ENCODE data around the gene ARID3C.

ARID3C gene

GRCh38 chr9:34620061-34620994, 8.5 kb downstream of the ARID3C start, which contains the start of gene DCTN3:
Gene DCTN3 (minus strand): TSS chr9:34620495. CDS start chr9:34620464, 31 bp downstream.
- peak; percentile 81 for DNase-seq (ENCODE audit: low read depth)
- TF ChIP-seq CTCF (IDR thresholded peaks at IDR 0.05; ENCODE audit: control insufficient read depth, insufficient read depth, low read depth, low read length, missing control alignments): no peak

GRCh38 chr9:34615132-34615531, 13.7 kb downstream of the ARID3C start:
- H3K4me3 ChIP-seq (ENCODE audit: control insufficient read depth, low read depth, low read length): no peak overlapping the region
- no peak for TF ChIP-seq CTCF (IDR thresholded peaks at IDR 0.05; ENCODE audit: control insufficient read depth, insufficient read depth, low read depth, low read length, missing control alignments)
- DNase-seq (ENCODE audit: low read depth): no peak

More at GRCh38 chr9:34620061-34620994, 8.5 kb downstream of the ARID3C start, which contains the start of gene DCTN3:
- peak within 1 kb of the TSS; percentile 82 for H3K4me3 ChIP-seq (ENCODE audit: control insufficient read depth, low read depth, low read length)

GRCh38 chr9:34612788-34613390, 16.0 kb downstream of the ARID3C start:
- peak; percentile 23 for DNase-seq (ENCODE audit: low read depth)
- peak; percentile 89 for TF ChIP-seq CTCF (IDR thresholded peaks at IDR 0.05; ENCODE audit: control insufficient read depth, insufficient read depth, low read depth, low read length, missing control alignments)
- H3K4me3 ChIP-seq (ENCODE audit: control insufficient read depth, low read depth, low read length): peak overlapping the region; percentile 62

GRCh38 chr9:34611811-34612787, 16.8 kb downstream of the ARID3C start, which contains the start of gene RPP25L:
Gene RPP25L (minus strand): TSS chr9:34612097. CDS start chr9:34611296, 801 bp downstream.
- no peak for TF ChIP-seq CTCF (IDR thresholded peaks at IDR 0.05; ENCODE audit: control insufficient read depth, insufficient read depth, low read depth, low read length, missing control alignments)
- peak; percentile 29 for DNase-seq (ENCODE audit: low read depth)
- H3K4me3 ChIP-seq (ENCODE audit: control insufficient read depth, low read depth, low read length): peak within 1 kb of the TSS; percentile 62

- no peak for DNase-seq (ENCODE audit: low read depth)
- TF ChIP-seq CTCF (IDR thresholded peaks at IDR 0.05; ENCODE audit: control insufficient read depth, insufficient read depth, low read depth, low read length, missing control alignments): no peak
- H3K4me3 ChIP-seq (ENCODE audit: control insufficient read depth, low read depth, low read length): peak overlapping the region; percentile 62
Observed at GRCh38 chr9:34611251-34611810, 17.5 kb downstream of the ARID3C start.

Data from AG09309 (cell line).